Activated CD4-positive, alpha-beta T cell treated with anti-CD3 and anti-CD28 coated beads, Interleukin-2, amount 10 ng/mL, durations not matched to agents 7 days and 5 days (primary cell): Measurements from ENCODE around the gene CFL1. TPM values are rescaled to one million over a fixed set of nuclear protein-coding genes. Genes with fewer than 3 reads are reported as not detected.

Experiments
- CTCF ChIA-PET: fragments of 350-600 bp; sonication (Branson Sonifier 250); formaldehyde crosslinking; loops from one replicate; lab custom pipeline; 2021; ENCODE audit warnings: antibody characterized with exemption; lab: Charles Lee
- POLR2A ChIA-PET: fragments of 350-600 bp; sonication (Branson Sonifier 250); formaldehyde crosslinking; loops from one replicate; lab custom pipeline; 2021; ENCODE audit warnings: antibody characterized with exemption; lab: Charles Lee
- DNase-seq: peaks from one replicate; pipeline ENCODE4 v3.0.0-alpha.2; 2020
- H3K27ac Mint-ChIP-seq: one replicate; pipeline ENCODE4 v1.8.0; 2021; ENCODE audit warnings: mild to moderate bottlenecking, moderate library complexity, mixed read lengths
- H3K27me3 Mint-ChIP-seq: one replicate; pipeline ENCODE4 v1.8.0; 2021; ENCODE audit warnings: mixed read lengths
- H3K36me3 Mint-ChIP-seq: one replicate; pipeline ENCODE4 v1.8.0; 2021; ENCODE audit warnings: low read depth, mixed read lengths
- H3K4me1 Mint-ChIP-seq: one replicate; pipeline ENCODE4 v1.8.0; 2021; ENCODE audit warnings: mixed read lengths
- H3K4me3 Mint-ChIP-seq: one replicate; pipeline ENCODE4 v1.8.0; 2021; ENCODE audit warnings: mild to moderate bottlenecking, moderate library complexity, mixed read lengths
- H3K9me3 Mint-ChIP-seq: one replicate; pipeline ENCODE4 v1.8.0; 2021; ENCODE audit warnings: mixed read lengths
- total RNA-seq, 2 experiments: library from RNA; stranded (reverse); gene quantifications; one replicate each; pipeline ENCODE4 v1.2.3, GENCODE V29; 2021

The CFL1 gene
- total RNA-seq, 2 experiments from 2014 or later, result 1,543 to 1,707 TPM

- Mint-ChIP-seq H3K36me3 (no peaks in the 10 kb centered on the region), H3K4me3 (no peak overlapping the region), H3K27ac (no peak overlapping the region), H3K9me3 (no peaks in the 10 kb centered on the region), H3K27me3 (peaks cover 6% of the 10 kb centered on the region), H3K4me1 (peaks cover 23% of the 10 kb centered on the region)
- CTCF ChIA-PET, result interaction anchor here (0.6 to 1.8 kb wide), 5 partner anchors 18 to 103 kb away, joined by 3 to 7 read pairs (median 4); partner anchors contain the start of gene KAT5
- no peak for DNase-seq
- POLR2A ChIA-PET, result no interaction called here
Observed at GRCh38 chr11:65814131-65814985, 43.6 kb downstream of the CFL1 start.

GRCh38 chr11:65811764-65812475 lies 46.1 kb downstream of the CFL1 start:
- Mint-ChIP-seq H3K4me1 (peaks cover 9% of the 10 kb centered on the region), H3K36me3 (no peaks in the 10 kb centered on the region), H3K4me3 (no peak overlapping the region), H3K27ac (no peak overlapping the region), H3K9me3 (no peaks in the 10 kb centered on the region), H3K27me3 (peaks cover 6% of the 10 kb centered on the region)
- POLR2A ChIA-PET, result no interaction called here
- CTCF ChIA-PET, result interaction anchor here (1.2 to 1.8 kb wide), 5 partner anchors 20 to 106 kb away, joined by 4 to 15 read pairs (median 8); partner anchors contain the start of genes AP5B1, FIBP and KAT5
- DNase-seq, result no peak

GRCh38 chr11:65810046-65810868 lies 47.7 kb downstream of the CFL1 start:
- peak; percentile 27 for DNase-seq
- no peaks in the 10 kb centered on the region for H3K36me3 Mint-ChIP-seq
- H3K9me3 Mint-ChIP-seq, result no peaks in the 10 kb centered on the region
- peaks cover 9% of the 10 kb centered on the region for H3K27me3 Mint-ChIP-seq
- H3K4me1 Mint-ChIP-seq, result peaks cover 3% of the 10 kb centered on the region
- CTCF ChIA-PET, result interaction anchor here (0.8 to 1.3 kb wide), 3 partner anchors 12 to 98 kb away, joined by 3 to 4 read pairs (median 3); partner anchors contain the start of gene KAT5
- H3K4me3 Mint-ChIP-seq, result no peak overlapping the region
- POLR2A ChIA-PET, result no interaction called here
- H3K27ac Mint-ChIP-seq, result no peak overlapping the region

GRCh38 chr11:65809496-65809895 lies 48.5 kb downstream of the CFL1 start:
- CTCF ChIA-PET, result interaction anchor here (0.6 to 1.9 kb wide), 5 partner anchors 9 to 98 kb away, joined by 3 to 8 read pairs (median 3); partner anchors contain the start of gene KAT5
- H3K4me3 Mint-ChIP-seq, result no peak overlapping the region
- H3K4me1 Mint-ChIP-seq, result peaks cover 3% of the 10 kb centered on the region
- H3K9me3 Mint-ChIP-seq, result no peaks in the 10 kb centered on the region
- H3K36me3 Mint-ChIP-seq, result no peaks in the 10 kb centered on the region
- POLR2A ChIA-PET, result no interaction called here
- DNase-seq, result no peak
- H3K27me3 Mint-ChIP-seq, result peaks cover 10% of the 10 kb centered on the region
- H3K27ac Mint-ChIP-seq, result no peak overlapping the region

GRCh38 chr11:65808744-65809341 lies 49.1 kb downstream of the CFL1 start:
- no peak overlapping the region for H3K27ac Mint-ChIP-seq
- ChIA-PET POLR2A (no interaction called here), CTCF (interaction anchor here (0.5 to 1.9 kb wide), 7 partner anchors 10 to 141 kb away, joined by 3 to 8 read pairs (median 3); partner anchors contain the start of gene KAT5)
- H3K4me1 Mint-ChIP-seq, result peaks cover 3% of the 10 kb centered on the region
- H3K9me3 Mint-ChIP-seq, result no peaks in the 10 kb centered on the region
- no peak for DNase-seq
- no peak overlapping the region for H3K4me3 Mint-ChIP-seq
- no peaks in the 10 kb centered on the region for H3K36me3 Mint-ChIP-seq
- peaks cover 9% of the 10 kb centered on the region for H3K27me3 Mint-ChIP-seq

GRCh38 chr11:65806979-65807378 lies 51.0 kb downstream of the CFL1 start:
- Mint-ChIP-seq H3K4me1 (peaks cover 3% of the 10 kb centered on the region), H3K27me3 (peaks cover 17% of the 10 kb centered on the region), H3K36me3 (no peaks in the 10 kb centered on the region), H3K27ac (no peak overlapping the region), H3K4me3 (no peak overlapping the region), H3K9me3 (no peaks in the 10 kb centered on the region)
- ChIA-PET POLR2A (interaction anchor here (0.7 kb wide), 1 partner anchor 217 kb away, joined by 3 read pairs; no protein-coding TSS in a partner anchor), CTCF (interaction anchor here (1.1 to 1.2 kb wide), 2 partner anchors 37 to 95 kb away, joined by 3 to 4 read pairs; partner anchors contain the start of gene KAT5)
- DNase-seq, result no peak

Other genes with a start within 250 kb of the CFL1 start
- gene MAP3K11, start 244.0 kb downstream of the CFL1 start, total RNA-seq, result 10 to 100 TPM; 61.0 to 67.1 TPM
- 10 to 100 TPM; 47.7 to 50.2 TPM for gene PCNX3, start 242.4 kb downstream of the CFL1 start, total RNA-seq
- gene SIPA1, start 220.1 kb downstream of the CFL1 start, total RNA-seq, result 100 to 1,000 TPM; 229 to 235 TPM
- 10 to 100 TPM; 76.7 to 79.8 TPM for gene RELA, start 195.3 kb downstream of the CFL1 start, total RNA-seq
- 10 to 100 TPM; 60.8 to 72.3 TPM for gene KAT5, start 145.9 kb downstream of the CFL1 start, total RNA-seq
- 10 to 100 TPM; 74.9 to 86.3 TPM for gene RNASEH2C, start 137.4 kb downstream of the CFL1 start, total RNA-seq
- 10 to 100 TPM; 17.4 to 20.2 TPM for gene AP5B1, start 77.2 kb downstream of the CFL1 start, total RNA-seq
- gene OVOL1, start 71.1 kb downstream of the CFL1 start, total RNA-seq, result not detected
- 1 to 10 TPM; 2.1 to 2.2 TPM for gene SNX32, start 24.2 kb downstream of the CFL1 start, total RNA-seq
- 100 to 1,000 TPM in 1 of 2 experiments, 10 to 100 TPM in 1; 96.6 to 108 TPM for gene MUS81, start 2.3 kb upstream of the CFL1 start, total RNA-seq
- 1 to 10 TPM; 9.0 to 9.7 TPM for gene EFEMP2, start 14.6 kb upstream of the CFL1 start, total RNA-seq
- gene CTSW, start 21.7 kb upstream of the CFL1 start, total RNA-seq, result 10 to 100 TPM; 22.9 to 23.6 TPM
- 100 to 1,000 TPM in 1 of 2 experiments, 10 to 100 TPM in 1; 94.7 to 112 TPM for gene FIBP, start 30.3 kb upstream of the CFL1 start, total RNA-seq
- 10 to 100 TPM; 39.4 to 56.7 TPM for gene CCDC85B, start 32.5 kb upstream of the CFL1 start, total RNA-seq
- 1 to 10 TPM; 1.7 to 2.0 TPM for gene FOSL1, start 42.2 kb upstream of the CFL1 start, total RNA-seq
- 10 to 100 TPM; 32.7 to 36.3 TPM for gene C11orf68, start 60.9 kb upstream of the CFL1 start, total RNA-seq
- 100 to 1,000 TPM; 190 to 218 TPM for gene DRAP1, start 61.2 kb upstream of the CFL1 start, total RNA-seq
- gene TSGA10IP, start 87.3 kb upstream of the CFL1 start, total RNA-seq, result not detected
- gene SART1, start 103.6 kb upstream of the CFL1 start, total RNA-seq, result 10 to 100 TPM; 79.6 to 81.7 TPM
- 10 to 100 TPM; 50.4 to 54.4 TPM for gene EIF1AD, start 144.0 kb upstream of the CFL1 start, total RNA-seq
- gene BANF1, start 144.3 kb upstream of the CFL1 start, total RNA-seq, result 100 to 1,000 TPM; 223 to 236 TPM
- gene CST6, start 153.8 kb upstream of the CFL1 start, total RNA-seq, result not detected
- gene CATSPER1, start 168.3 kb upstream of the CFL1 start, total RNA-seq, result not detected
- gene GAL3ST3, start 191.0 kb upstream of the CFL1 start, total RNA-seq, result not detected
- gene SF3B2, start 194.2 kb upstream of the CFL1 start, total RNA-seq, result 100 to 1,000 TPM; 217 to 223 TPM
- 100 to 1,000 TPM; 109 TPM for gene PACS1, start 212.1 kb upstream of the CFL1 start, total RNA-seq